Liver (tissue), 9 donors: ENCODE results near the gene GUCD1. TPM values are rescaled to one million over a fixed set of nuclear protein-coding genes. Genes with fewer than 3 reads are reported as not detected.

Source experiments
- DNase-seq: peaks from one replicate; pipeline ENCODE4 v3.0.0-alpha.2; 2017; ENCODE audit warnings: low spot score
- H3K27ac ChIP-seq, 2 donors: one replicate each; pipeline ENCODE4 v1.7.0; 2013; ENCODE audit warnings: inconsistent platforms in 2 of 2, low read length in 2 of 2, control low read depth in 1 of 2, low read depth in 1 of 2, mild to moderate bottlenecking in 1 of 2
- H3K27me3 ChIP-seq, 4 donors: one replicate each; pipeline versions ENCODE4 v1.6.1 to v1.7.0; 2013; ENCODE audit warnings: low read length in 3 of 4, inconsistent platforms in 1 of 4, mild to moderate bottlenecking in 1 of 4, moderate library complexity in 1 of 4; ENCODE audit not compliant: control insufficient read depth in 4 of 4, insufficient read depth in 4 of 4
- H3K36me3 ChIP-seq, 4 donors: one replicate each; pipeline versions ENCODE4 v1.6.1 to v1.7.0; 2013; ENCODE audit warnings: low read length in 3 of 4, mild to moderate bottlenecking in 3 of 4, low read depth in 1 of 4, moderate library complexity in 1 of 4; ENCODE audit not compliant: control insufficient read depth in 4 of 4, insufficient read depth in 3 of 4
- H3K4me1 ChIP-seq, 4 donors: one replicate each; pipeline versions ENCODE4 v1.6.1 to v1.7.0; 2013; ENCODE audit warnings: low read length in 3 of 4, mild to moderate bottlenecking in 3 of 4, moderate library complexity in 1 of 4; ENCODE audit not compliant: control insufficient read depth in 4 of 4, insufficient read depth in 4 of 4
- H3K4me3 ChIP-seq, 3 donors: one replicate each; pipeline versions ENCODE4 v1.6.1 to v1.7.0; 2013; ENCODE audit warnings: low read length in 3 of 3, control low read depth in 1 of 3, low read depth in 1 of 3, mild to moderate bottlenecking in 1 of 3
- H3K9ac ChIP-seq, 2 donors: one replicate each; pipeline ENCODE4 v1.7.0; 2013; ENCODE audit warnings: low read length in 2 of 2, mild to moderate bottlenecking in 2 of 2, moderate library complexity in 2 of 2, control low read depth in 1 of 2, low read depth in 1 of 2
- H3K9me3 ChIP-seq, 4 donors: one replicate each; pipeline versions ENCODE4 v1.6.1 to v1.7.0; 2013; ENCODE audit warnings: low read length in 3 of 4; ENCODE audit not compliant: control insufficient read depth in 4 of 4
- ATF3 ChIP-seq: IDR thresholded peaks from 2 replicates; pipeline ENCODE4 v1.6.1; 2016; ENCODE audit warnings: antibody characterized with exemption
- CTCF ChIP-seq: fragments of 150-350 bp; IDR thresholded peaks from 2 replicates; pipeline ENCODE4 v1.5.1; 2017; ENCODE audit warnings: improper control_type of control experiment, low read depth, low read length; ENCODE audit not compliant: missing input control
- GABPA ChIP-seq, 2 donors: IDR thresholded peaks in 1 of 2; conservative IDR thresholded peaks in 1 of 2; 2 replicates each; pipeline ENCODE4 v1.6.1; 2016; ENCODE audit warnings: antibody characterized with exemption in 2 of 2, mild to moderate bottlenecking in 1 of 2, moderate library complexity in 1 of 2
- HNF4G ChIP-seq: IDR thresholded peaks from 2 replicates; pipeline ENCODE4 v1.6.1; 2016; ENCODE audit warnings: antibody characterized with exemption
- NR2F2 ChIP-seq: IDR thresholded peaks from 2 replicates; pipeline ENCODE4 v1.6.1; 2016; ENCODE audit warnings: antibody characterized with exemption
- RAD21 ChIP-seq, 2 donors: IDR thresholded peaks; 2 replicates each; pipeline ENCODE4 v1.6.1; 2016; ENCODE audit warnings: antibody characterized with exemption in 2 of 2, mild to moderate bottlenecking in 2 of 2
- REST ChIP-seq: IDR thresholded peaks from 2 replicates; pipeline ENCODE4 v1.6.1; 2016; ENCODE audit warnings: antibody characterized with exemption, mild to moderate bottlenecking
- YY1 ChIP-seq: IDR thresholded peaks from 2 replicates; pipeline ENCODE4 v1.6.1; 2016; ENCODE audit warnings: antibody characterized with exemption, mild to moderate bottlenecking
- ZBTB33 ChIP-seq: IDR thresholded peaks from 2 replicates; pipeline ENCODE4 v1.6.1; 2016; ENCODE audit warnings: antibody characterized with exemption
- WGBS: extraction: QIAGEN DNeasy Blood & Tissue Kit; methylation state at CpG from one replicate; pipeline ENCODE4 v1.1.7; 2013; 5-methylcytosine and 5-hydroxymethylcytosine counted together
- polyA plus RNA-seq, 2 donors: library from polyadenylated mRNA; stranded (reverse) in 1 of 2; unstranded in 1 of 2; fragments of 200-250 nt in 1 of 2; fragments of >200 nt in 1 of 2; fragmentation: Nextera tagmentation in 1 of 2; extraction: Ambion mirVana in 1 of 2; gene quantifications; one replicate each; pipeline versions ENCODE4 v1.2.1 to v1.2.3, GENCODE V29; 2013 to 2015
- total RNA-seq, 2 donors: library from RNA; depleted of rRNA; stranded (reverse); fragments of >200 nt; gene quantifications; one replicate each; pipeline ENCODE4 v1.2.3, GENCODE V29; 2014
- donor health status: healthy.
- donor health status: healthy.
- donor health status: healthy.
- donor health status: healthy.
- donor health status: healthy.

Gene GUCD1
- total and polyA plus RNA-seq, 4 donors: 118 to 202 (median 179) TPM

GRCh38 chr22:24587251-24587650 lies 32.3 kb upstream of the GUCD1 start:
- Histone ChIP-seq H3K9ac (no peak overlapping the region), H3K36me3 (peaks cover 0 to 30% (median 6%) of the 10 kb centered on the region in 4 donors), H3K9me3 (no peaks in the 10 kb centered on the region), H3K27ac (no peak overlapping the region), H3K27me3 (no peaks in the 10 kb centered on the region), H3K4me3 (no peak overlapping the region), H3K4me1 (peaks cover 2 to 24% (median 10%) of the 10 kb centered on the region in 4 donors)
- 91% methylated on average over 5 of the region's 5 CpGs for WGBS
- TF ChIP-seq ATF3: no peak
- no peak for TF ChIP-seq HNF4G
- no peak for TF ChIP-seq CTCF
- TF ChIP-seq YY1: no peak
- no peak for TF ChIP-seq NR2F2
- TF ChIP-seq RAD21 (IDR thresholded peaks at IDR 0.05): no peak
- TF ChIP-seq GABPA (IDR thresholded peaks at IDR 0.05 in 1 of 2, conservative IDR thresholded peaks at IDR 0.05 in 1 of 2): no peak
- no peak for TF ChIP-seq REST
- TF ChIP-seq ZBTB33: no peak
- no peak for DNase-seq

GRCh38 chr22:24585927-24586546 lies 31.1 kb upstream of the GUCD1 start:
- WGBS: 94% methylated on average over 24 of the region's 24 CpGs
- Histone ChIP-seq H3K36me3 (peaks cover 0 to 30% (median 6%) of the 10 kb centered on the region in 4 donors), H3K9ac (no peak overlapping the region), H3K4me3 (no peak overlapping the region), H3K27ac (no peak overlapping the region), H3K27me3 (no peaks in the 10 kb centered on the region), H3K9me3 (no peaks in the 10 kb centered on the region), H3K4me1 (peaks cover 0 to 16% (median 4%) of the 10 kb centered on the region in 4 donors)
- no peak for DNase-seq
- no peak for TF ChIP-seq REST
